Upper lobe of right lung (tissue), 1 donor: ENCODE measurements around the gene PCF11. TPM values are rescaled to one million over a fixed set of nuclear protein-coding genes. Genes with fewer than 3 reads are reported as not detected.

Experiments used
- ATAC-seq: fragments of 200-7000 bp; cut with Tn5 transposase; one replicate; pipeline ENCODE4 v1.9.1; 2020; ENCODE audit warnings: mild to moderate bottlenecking, moderate library complexity
- DNase-seq: peaks from one replicate; pipeline ENCODE4 v3.0.0-alpha.2; 2020
- H3K27ac ChIP-seq: fragments of 200-600 bp; one replicate; pipeline ENCODE4 v1.8.0; 2022
- H3K27me3 ChIP-seq: fragments of 200-600 bp; one replicate; pipeline ENCODE4 v1.8.0; 2022; ENCODE audit warnings: mild to moderate bottlenecking
- H3K36me3 ChIP-seq: fragments of 200-600 bp; one replicate; pipeline ENCODE4 v1.8.0; 2022
- H3K4me1 ChIP-seq: fragments of 200-600 bp; one replicate; pipeline ENCODE4 v1.8.0; 2022
- H3K4me3 ChIP-seq: fragments of 200-600 bp; one replicate; pipeline ENCODE4 v1.8.0; 2022; ENCODE audit warnings: mild to moderate bottlenecking
- H3K9me3 ChIP-seq: fragments of 200-600 bp; one replicate; pipeline ENCODE4 v1.8.0; 2022
- CTCF ChIP-seq: fragments of 200-600 bp; IDR thresholded peaks from one replicate; pipeline ENCODE4 v1.8.0; 2022; ENCODE audit warnings: antibody characterized with exemption
- intact Hi-C: fragments of 100-400 bp; cut with DNase I; formaldehyde crosslinking; loops from one replicate; pipeline ENCODE4 v1.11.0; 2022
- total RNA-seq: library from RNA; stranded (reverse); fragmentation: NEBNext Ultra II Directional; extraction: Animal tissue kit (Norgen Biotek cat#: 25700); gene quantifications from one replicate; pipeline ENCODE4 v1.2.1, GENCODE V29; 2021
- donor health status: DM: no; HTN: yes; CAD: no; lungs with severe emphysema.

PCF11 gene
- total RNA-seq, 1 donor from 2014 or later, result 54.5 TPM

- intact Hi-C loops, result no loop called here
- peaks cover 97% of the 10 kb centered on the region for H3K36me3 ChIP-seq
- peaks cover 57% of the 10 kb centered on the region for H3K4me1 ChIP-seq
- DNase-seq (no peak), ATAC-seq (no peak)
- H3K4me3 ChIP-seq, result peak overlapping the region; percentile 29
- H3K9me3 ChIP-seq, result no peaks in the 10 kb centered on the region
- no peaks in the 10 kb centered on the region for H3K27me3 ChIP-seq
- H3K27ac ChIP-seq, result no peak overlapping the region
- TF ChIP-seq CTCF, result no peak
These were observed 13.9 kb downstream of the PCF11 start for GRCh38 chr11:83170865-83171264.

GRCh38 chr11:83172551-83172950 lies 15.6 kb downstream of the PCF11 start:
- intact Hi-C loops, result no loop called here
- Histone ChIP-seq H3K36me3 (peaks cover 97% of the 10 kb centered on the region), H3K27ac (no peak overlapping the region), H3K4me3 (no peak overlapping the region), H3K9me3 (no peaks in the 10 kb centered on the region), H3K27me3 (no peaks in the 10 kb centered on the region), H3K4me1 (peaks cover 57% of the 10 kb centered on the region)
- no peak for ATAC-seq
- DNase-seq, result no peak
- no peak for TF ChIP-seq CTCF

- Histone ChIP-seq H3K9me3 (no peaks in the 10 kb centered on the region), H3K27ac (no peak overlapping the region), H3K4me3 (no peak overlapping the region), H3K27me3 (no peaks in the 10 kb centered on the region), H3K36me3 (peaks cover 97% of the 10 kb centered on the region), H3K4me1 (peaks cover 56% of the 10 kb centered on the region)
- intact Hi-C loops, result no loop called here
- no peak for TF ChIP-seq CTCF
- ATAC-seq (peak; percentile 48), DNase-seq (no peak)
These were observed 17.1 kb downstream of the PCF11 start for GRCh38 chr11:83174008-83174407.

- H3K27me3 ChIP-seq, result no peaks in the 10 kb centered on the region
- peaks cover 38% of the 10 kb centered on the region for H3K4me1 ChIP-seq
- no peak for DNase-seq
- H3K27ac ChIP-seq, result no peak overlapping the region
- intact Hi-C loops, result no loop called here
- TF ChIP-seq CTCF, result no peak
- H3K9me3 ChIP-seq, result no peaks in the 10 kb centered on the region
- H3K36me3 ChIP-seq, result peaks cover 100% of the 10 kb centered on the region
- H3K4me3 ChIP-seq, result no peak overlapping the region
- no peak for ATAC-seq
These were observed 18.9 kb downstream of the PCF11 start for GRCh38 chr11:83175815-83176214.

- H3K4me3 ChIP-seq, result no peak overlapping the region
- peaks cover 100% of the 10 kb centered on the region for H3K36me3 ChIP-seq
- DNase-seq, result no peak
- no peak for ATAC-seq
- no peaks in the 10 kb centered on the region for H3K4me1 ChIP-seq
- no peaks in the 10 kb centered on the region for H3K27me3 ChIP-seq
- H3K9me3 ChIP-seq, result no peaks in the 10 kb centered on the region
- TF ChIP-seq CTCF, result no peak
- no peak overlapping the region for H3K27ac ChIP-seq
- intact Hi-C loops, result no loop called here
These were observed 24.9 kb downstream of the PCF11 start for GRCh38 chr11:83181815-83182214.

- no peaks in the 10 kb centered on the region for H3K9me3 ChIP-seq
- DNase-seq (no peak), ATAC-seq (no peak)
- H3K27ac ChIP-seq, result no peak overlapping the region
- no peaks in the 10 kb centered on the region for H3K4me1 ChIP-seq
- no peak overlapping the region for H3K4me3 ChIP-seq
- no peak for TF ChIP-seq CTCF
- no peaks in the 10 kb centered on the region for H3K27me3 ChIP-seq
- peaks cover 90% of the 10 kb centered on the region for H3K36me3 ChIP-seq
- intact Hi-C loops, result no loop called here
These were observed 28.8 kb downstream of the PCF11 start for GRCh38 chr11:83185767-83186166.
